OCI-LY7 (cell line): ENCODE measurements around the gene ANKRD13C. TPM values are rescaled to one million over a fixed set of nuclear protein-coding genes. Genes with fewer than 3 reads are reported as not detected.
"Not testable (repeated sequence)": the region's sequence is repeated elsewhere in the genome, so short reads cannot be mapped to it uniquely, and the experiment has no call there.

Experiments
- BruUV-seq: library from RNA; stranded (reverse); fragments of 400-500 nt; replicated peaks from 2 replicates; lab custom pipeline; 2021; lab: Mats Ljungman, UMichigan
- CTCF ChIA-PET: fragments of 300-600 bp; sonication (Branson Sonifier 250); formaldehyde crosslinking; loops from one replicate; lab custom pipeline; 2022; ENCODE audit warnings: antibody characterized with exemption; ENCODE audit not compliant: unreplicated experiment; lab: Charles Lee
- POLR2A ChIA-PET: fragments of 300-600 bp; sonication (Branson Sonifier 250); formaldehyde crosslinking; loops from one replicate; lab custom pipeline; 2022; ENCODE audit warnings: antibody characterized with exemption; lab: Charles Lee
- DNase-seq: peaks from one replicate; pipeline ENCODE4 v3.0.0-alpha.2; 2015; ENCODE audit warnings: low spot score
- H2AFZ ChIP-seq: fragments of 200-600 bp; sonication (generic), shearing (Covaris generic); 2 replicates; pipeline ENCODE4 v1.6.1; 2014; ENCODE audit warnings: mild to moderate bottlenecking, antibody characterized with exemption, low read length, moderate library complexity
- H3K27ac ChIP-seq: fragments of 200-600 bp; sonication (generic); 2 replicates; pipeline ENCODE4 v1.5.1; 2014; ENCODE audit warnings: mixed run types, low read depth, mild to moderate bottlenecking, moderate library complexity, low read length, inconsistent platforms; ENCODE audit not compliant: poor library complexity, severe bottlenecking
- H3K36me3 ChIP-seq: fragments of 200-600 bp; sonication (generic); 2 replicates; pipeline ENCODE4 v1.6.1; 2014; ENCODE audit warnings: mild to moderate bottlenecking, antibody characterized with exemption, low read length, moderate library complexity, mixed read lengths; ENCODE audit not compliant: insufficient read depth
- H3K4me1 ChIP-seq: fragments of 200-600 bp; sonication (generic); 2 replicates; pipeline ENCODE4 v1.5.1; 2014; ENCODE audit warnings: mild to moderate bottlenecking, low read length; ENCODE audit not compliant: insufficient read depth, poor library complexity, severe bottlenecking
- H3K4me2 ChIP-seq: fragments of 200-600 bp; sonication (generic); 2 replicates; pipeline ENCODE4 v1.6.1; 2014; ENCODE audit warnings: mild to moderate bottlenecking, low read length
- H3K4me3 ChIP-seq: fragments of 200-600 bp; sonication (generic); 2 replicates; pipeline ENCODE4 v1.5.1; 2014; ENCODE audit warnings: mild to moderate bottlenecking, low read depth, low read length; ENCODE audit not compliant: poor library complexity, severe bottlenecking
- H3K79me2 ChIP-seq: fragments of 200-600 bp; sonication (generic); 2 replicates; pipeline ENCODE4 v1.6.1; 2016; ENCODE audit warnings: low read depth, mild to moderate bottlenecking, low read length, moderate library complexity, mixed read lengths; ENCODE audit not compliant: insufficient read depth
- H3K9me2 ChIP-seq: fragments of 200-600 bp; sonication (generic); 2 replicates; pipeline ENCODE4 v1.6.1; 2016; ENCODE audit warnings: mild to moderate bottlenecking, low read length, mixed read lengths; ENCODE audit not compliant: insufficient read depth
- H3K9me3 ChIP-seq: fragments of 200-600 bp; sonication (generic); 2 replicates; pipeline ENCODE4 v1.6.1; 2014; ENCODE audit warnings: mild to moderate bottlenecking, mixed run types, low read length, mixed read lengths
- H4K20me1 ChIP-seq: fragments of 200-600 bp; sonication (generic); 2 replicates; pipeline ENCODE4 v1.6.1; 2014; ENCODE audit warnings: mild to moderate bottlenecking, antibody characterized with exemption, low read length, moderate library complexity, mixed read lengths; ENCODE audit not compliant: insufficient read depth
- CTCF ChIP-seq: fragments of 200-600 bp; sonication (generic); conservative IDR thresholded peaks from 2 replicates; pipeline ENCODE4 v1.5.1; 2014; ENCODE audit warnings: mild to moderate bottlenecking, antibody characterized with exemption, low read length, moderate library complexity, mixed read lengths
- EZH2phosphoT487 ChIP-seq: fragments of 200-600 bp; sonication (generic); IDR thresholded peaks from 2 replicates; pipeline ENCODE4 v1.6.1; 2018; ENCODE audit warnings: low read depth, borderline replicate concordance, mild to moderate bottlenecking, mixed run types, antibody characterized with exemption, low read length, moderate library complexity, mixed read lengths
- intact Hi-C: fragments of 100-400 bp; cut with micrococcal nuclease; formaldehyde crosslinking; loops from one replicate; pipeline ENCODE4 v1.10.0; 2022; ENCODE audit not compliant: unreplicated experiment
- total RNA-seq, 2 experiments: library from RNA; depleted of rRNA in 1 of 2; stranded (reverse); fragments of >200 nt in 1 of 2; shearing (Covaris generic) in 1 of 2; gene quantifications; 2 replicates each; pipeline ENCODE4 v1.2.3, GENCODE V29; 2014 to 2022

The ANKRD13C gene
- total RNA-seq, 2 experiments from 2014 or later: 17.3 to 22.1 TPM

GRCh38 chr1:70372426-70372825 lies 17.9 kb upstream of the ANKRD13C start:
- H3K4me2 ChIP-seq: no peak overlapping the region
- no peaks in the 10 kb centered on the region for H3K9me2 ChIP-seq
- no TSS peak for BruUV-seq
- H3K9me3 ChIP-seq: no peaks in the 10 kb centered on the region
- TF ChIP-seq CTCF (no peak), EZH2phosphoT487 (no peak)
- intact Hi-C loops: no loop called here
- H3K4me1 ChIP-seq: no peaks in the 10 kb centered on the region
- no peak overlapping the region for H3K4me3 ChIP-seq
- no peaks in the 10 kb centered on the region for H4K20me1 ChIP-seq
- no peak overlapping the region for H3K27ac ChIP-seq
- H2AFZ ChIP-seq: no peak overlapping the region
- H3K36me3 ChIP-seq: no peaks in the 10 kb centered on the region
- POLR2A ChIA-PET: interaction anchor here (0.6 to 1.2 kb wide), 2 partner anchors 72 to 79 kb away, joined by 3 to 4 read pairs; no protein-coding TSS in a partner anchor
- H3K79me2 ChIP-seq: no peaks in the 10 kb centered on the region
- CTCF ChIA-PET: no interaction called here
- DNase-seq: no peak

- POLR2A ChIA-PET: interaction anchor here (0.8 to 1.5 kb wide), 3 partner anchors 29 to 71 kb away, joined by 3 to 4 read pairs (median 4); no protein-coding TSS in a partner anchor
- H3K9me3 ChIP-seq, H3K4me1 ChIP-seq, BruUV-seq, H3K4me3 ChIP-seq, H2AFZ ChIP-seq, H3K9me2 ChIP-seq, H3K79me2 ChIP-seq, DNase-seq, H3K27ac ChIP-seq, H3K4me2 ChIP-seq, CTCF ChIA-PET, H3K36me3 ChIP-seq, H4K20me1 ChIP-seq, intact Hi-C loops: not testable (repeated sequence)
Observed at GRCh38 chr1:70371586-70371985, 17.1 kb upstream of the ANKRD13C start.

GRCh38 chr1:70367397-70367796 lies 12.9 kb upstream of the ANKRD13C start:
- CTCF ChIA-PET, H3K4me3 ChIP-seq, H2AFZ ChIP-seq, H3K36me3 ChIP-seq, H3K79me2 ChIP-seq, H3K27ac ChIP-seq, H3K9me2 ChIP-seq, BruUV-seq, H4K20me1 ChIP-seq, H3K9me3 ChIP-seq, POLR2A ChIA-PET, DNase-seq, H3K4me1 ChIP-seq, intact Hi-C loops, H3K4me2 ChIP-seq: not testable (repeated sequence)

- H3K27ac ChIP-seq, H3K4me3 ChIP-seq, H4K20me1 ChIP-seq, intact Hi-C loops, H3K36me3 ChIP-seq, CTCF ChIA-PET, H3K4me2 ChIP-seq, H3K9me2 ChIP-seq, H2AFZ ChIP-seq, H3K4me1 ChIP-seq, H3K9me3 ChIP-seq, POLR2A ChIA-PET, BruUV-seq, DNase-seq, H3K79me2 ChIP-seq: not testable (repeated sequence)
Observed at GRCh38 chr1:70366997-70367396, 12.5 kb upstream of the ANKRD13C start.

DNA sequence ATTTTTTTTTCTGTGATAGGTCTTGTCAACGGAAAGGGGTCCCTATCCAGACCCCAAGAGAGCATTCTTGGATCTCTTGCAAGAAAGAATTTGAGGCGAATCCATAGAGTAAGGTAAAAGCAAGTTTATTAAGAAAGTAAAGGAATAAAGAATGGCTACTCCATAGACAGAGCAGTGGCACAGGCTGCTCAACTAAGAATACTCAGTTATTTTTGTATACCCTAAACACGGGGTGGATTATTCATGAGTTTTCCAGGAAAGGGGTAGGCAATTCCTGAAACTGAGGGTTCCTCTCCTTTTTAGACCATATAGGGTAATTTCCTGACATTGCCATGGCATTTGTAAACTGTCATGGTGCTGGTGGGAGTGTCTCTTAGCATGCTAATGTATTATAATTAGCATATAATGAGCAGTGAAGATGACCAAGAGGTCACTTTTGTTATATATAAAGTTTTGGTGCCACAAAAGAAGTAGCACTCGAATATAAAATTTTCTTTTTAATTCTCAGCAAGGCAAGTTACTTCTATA lies 12.0 kb upstream of the ANKRD13C start:
- DNase-seq, CTCF ChIA-PET, H3K27ac ChIP-seq, H3K4me1 ChIP-seq, BruUV-seq, H4K20me1 ChIP-seq, H3K9me2 ChIP-seq, H3K79me2 ChIP-seq, H3K4me2 ChIP-seq, POLR2A ChIA-PET, H2AFZ ChIP-seq, H3K9me3 ChIP-seq, intact Hi-C loops, H3K36me3 ChIP-seq, H3K4me3 ChIP-seq: not testable (repeated sequence)
